Panc1 (cell line): ENCODE results near the gene CDK5R1. TPM values are rescaled to one million over a fixed set of nuclear protein-coding genes. Genes with fewer than 3 reads are reported as not detected.

Source experiments
- ATAC-seq: fragments of 200-7000 bp; cut with Tn5 transposase; 2 replicates; pipeline ENCODE4 v1.9.1; 2020; ENCODE audit warnings: mild to moderate bottlenecking, moderate library complexity
- BruUV-seq: library from RNA; stranded (reverse); fragments of 400-500 nt; replicated peaks from 2 replicates; lab custom pipeline; 2021; lab: Mats Ljungman, UMichigan
- CTCF ChIA-PET: fragments of 300-600 bp; sonication (Branson Sonifier 250); formaldehyde crosslinking; loops from one replicate; lab custom pipeline; 2022; ENCODE audit warnings: antibody characterized with exemption; lab: Charles Lee
- POLR2A ChIA-PET: fragments of 300-600 bp; sonication (Branson Sonifier 250); formaldehyde crosslinking; loops from one replicate; lab custom pipeline; 2022; ENCODE audit warnings: antibody characterized with exemption; lab: Charles Lee
- DNase-seq: peaks from one replicate; pipeline ENCODE4 v3.0.0-alpha.2; 2010; ENCODE audit warnings: low read depth, low spot score
- H3K27ac ChIP-seq: 2 replicates; pipeline ENCODE4 v1.5.1; 2011; ENCODE audit warnings: mild to moderate bottlenecking, low read length, inconsistent platforms
- H3K27me3 ChIP-seq: fragments of 200-500 bp; sonication (Bioruptor generic); 2 replicates; pipeline ENCODE4 v1.6.0; 2014; ENCODE audit warnings: low read length, inconsistent platforms; ENCODE audit not compliant: control insufficient read depth, insufficient read depth
- H3K36me3 ChIP-seq: fragments of 200-500 bp; sonication (Bioruptor generic); 2 replicates; pipeline ENCODE4 v1.5.1; 2014; ENCODE audit warnings: inconsistent platforms, mild to moderate bottlenecking, low read length, moderate library complexity; ENCODE audit not compliant: control insufficient read depth, insufficient read depth
- H3K4me1 ChIP-seq: 2 replicates; pipeline ENCODE4 v1.5.1; 2011; ENCODE audit warnings: inconsistent platforms, mild to moderate bottlenecking, low read length, moderate library complexity; ENCODE audit not compliant: control insufficient read depth, insufficient read depth
- H3K4me3 ChIP-seq, 2 experiments: 2 replicates each; pipeline ENCODE4 v1.5.1; 2011 to 2012; ENCODE audit warnings: low read depth in 2 of 2, low read length in 2 of 2, mild to moderate bottlenecking in 2 of 2, inconsistent platforms in 1 of 2, moderate library complexity in 1 of 2
- H3K9me3 ChIP-seq: fragments of 200-500 bp; sonication (Bioruptor generic); 2 replicates; pipeline ENCODE4 v1.5.1; 2014; ENCODE audit warnings: low read depth, mild to moderate bottlenecking, inconsistent platforms, low read length, moderate library complexity; ENCODE audit not compliant: control insufficient read depth, insufficient read depth
- POLR2AphosphoS5 ChIP-seq: IDR thresholded peaks from 2 replicates; pipeline ENCODE4 v1.6.1; 2012; ENCODE audit warnings: mild to moderate bottlenecking, low read depth, low read length, moderate library complexity
- SIN3A ChIP-seq: IDR thresholded peaks from 2 replicates; pipeline ENCODE4 v1.6.1; 2012; ENCODE audit warnings: low read depth, mild to moderate bottlenecking, low read length, moderate library complexity, borderline replicate concordance; ENCODE audit not compliant: insufficient read depth
- TCF7L2 ChIP-seq: IDR thresholded peaks from 2 replicates; pipeline ENCODE4 v1.6.1; 2011; ENCODE audit warnings: mild to moderate bottlenecking, low read depth, low read length, inconsistent platforms
- in situ Hi-C: cut with HindIII; loops from 2 replicates; pipeline ENCODE4 v1.10.0; 2016; ENCODE audit warnings: low sequenced_read_pairs, low pct_unique_long_range_greater_than_20kb
- intact Hi-C: fragments of 100-400 bp; cut with micrococcal nuclease; formaldehyde crosslinking; loops from one replicate; pipeline ENCODE4 v1.10.0; 2022; ENCODE audit not compliant: unreplicated experiment
- total RNA-seq: library from RNA; stranded (reverse); gene quantifications from one replicate; pipeline ENCODE4 v1.2.1, GENCODE V29; 2021; ENCODE audit not compliant: unreplicated experiment
- TF ChIP-seq, protein P1 (sequence below), 2 experiments: IDR thresholded peaks; 2 replicates each; pipeline ENCODE4 v1.6.1; 2011 to 2012; ENCODE audit warnings: low read depth in 2 of 2, control low read depth in 1 of 2, low read length in 1 of 2, mild to moderate bottlenecking in 1 of 2, moderate library complexity in 1 of 2; ENCODE audit not compliant: insufficient read depth in 1 of 2
- TF ChIP-seq, protein P2 (sequence below): fragments of 450-650 bp; IDR thresholded peaks from 2 replicates; pipeline ENCODE4 v1.5.1; 2017; ENCODE audit warnings: mild to moderate bottlenecking

Gene CDK5R1
- total RNA-seq, 1 experiment from 2014 or later = 7.9 TPM

DNA sequence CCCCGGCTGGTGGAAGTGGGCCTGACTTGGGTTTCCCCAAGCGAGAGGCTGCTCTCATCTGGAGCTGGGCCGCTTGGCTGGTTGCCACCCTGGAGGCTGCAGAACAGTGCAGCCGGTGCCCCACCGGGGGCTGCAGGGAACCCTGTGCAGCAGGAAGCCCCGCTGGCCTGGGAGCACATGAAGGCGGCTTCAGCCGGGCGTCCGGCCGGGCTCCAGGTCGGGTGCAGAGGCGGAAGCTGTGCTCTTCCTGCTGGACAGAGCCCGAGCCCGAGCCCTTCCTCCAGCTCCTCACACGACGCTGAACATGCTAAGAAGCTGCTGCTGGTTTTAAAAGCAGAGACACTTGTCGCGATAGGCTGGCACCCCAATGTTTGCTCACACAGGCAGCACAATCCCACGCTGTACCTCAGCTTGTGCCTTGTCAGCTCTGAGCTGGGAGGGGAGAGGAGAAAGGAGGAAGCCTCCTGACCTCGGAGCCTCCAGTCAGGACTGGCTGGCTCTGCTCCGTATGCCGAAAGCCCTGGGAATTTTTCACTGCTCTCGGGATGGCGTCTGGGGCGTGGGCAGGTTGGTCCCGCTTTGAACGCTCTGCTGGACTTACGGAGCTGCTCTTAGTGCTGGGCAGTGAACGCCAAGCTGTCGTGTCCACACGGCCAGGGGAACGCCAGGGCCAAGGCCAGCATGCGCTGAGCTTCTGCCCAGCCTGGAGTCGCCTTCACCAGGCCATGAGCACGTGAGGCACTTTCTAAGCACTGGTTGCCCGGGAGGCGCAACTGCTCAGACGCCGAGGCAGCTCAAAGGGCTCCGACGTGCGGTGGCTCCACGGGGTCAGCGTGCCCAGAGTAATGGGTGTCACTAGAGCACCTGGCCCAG, 8.8 kb downstream of the CDK5R1 start:
- H3K27me3 ChIP-seq = no peaks in the 10 kb centered on the region
- intact Hi-C loops (loop anchor here (10.0 kb wide), 1 partner anchor 109 kb away; no protein-coding TSS in a partner anchor), in situ Hi-C loops (no loop called here)
- no peaks in the 10 kb centered on the region for H3K36me3 ChIP-seq
- CTCF ChIA-PET = no interaction called here
- POLR2A ChIA-PET = interaction anchor here (0.6 kb wide), 1 partner anchor 20 kb away, joined by 5 read pairs; no protein-coding TSS in a partner anchor
- BruUV-seq = no TSS peak
- no peak overlapping the region for H3K27ac ChIP-seq
- no peaks in the 10 kb centered on the region for H3K4me1 ChIP-seq
- DNase-seq (no peak), ATAC-seq (peak; percentile 27)
- no peak overlapping the region for H3K4me3 ChIP-seq
- H3K9me3 ChIP-seq = no peaks in the 10 kb centered on the region
- TF ChIP-seq, protein P1, sequence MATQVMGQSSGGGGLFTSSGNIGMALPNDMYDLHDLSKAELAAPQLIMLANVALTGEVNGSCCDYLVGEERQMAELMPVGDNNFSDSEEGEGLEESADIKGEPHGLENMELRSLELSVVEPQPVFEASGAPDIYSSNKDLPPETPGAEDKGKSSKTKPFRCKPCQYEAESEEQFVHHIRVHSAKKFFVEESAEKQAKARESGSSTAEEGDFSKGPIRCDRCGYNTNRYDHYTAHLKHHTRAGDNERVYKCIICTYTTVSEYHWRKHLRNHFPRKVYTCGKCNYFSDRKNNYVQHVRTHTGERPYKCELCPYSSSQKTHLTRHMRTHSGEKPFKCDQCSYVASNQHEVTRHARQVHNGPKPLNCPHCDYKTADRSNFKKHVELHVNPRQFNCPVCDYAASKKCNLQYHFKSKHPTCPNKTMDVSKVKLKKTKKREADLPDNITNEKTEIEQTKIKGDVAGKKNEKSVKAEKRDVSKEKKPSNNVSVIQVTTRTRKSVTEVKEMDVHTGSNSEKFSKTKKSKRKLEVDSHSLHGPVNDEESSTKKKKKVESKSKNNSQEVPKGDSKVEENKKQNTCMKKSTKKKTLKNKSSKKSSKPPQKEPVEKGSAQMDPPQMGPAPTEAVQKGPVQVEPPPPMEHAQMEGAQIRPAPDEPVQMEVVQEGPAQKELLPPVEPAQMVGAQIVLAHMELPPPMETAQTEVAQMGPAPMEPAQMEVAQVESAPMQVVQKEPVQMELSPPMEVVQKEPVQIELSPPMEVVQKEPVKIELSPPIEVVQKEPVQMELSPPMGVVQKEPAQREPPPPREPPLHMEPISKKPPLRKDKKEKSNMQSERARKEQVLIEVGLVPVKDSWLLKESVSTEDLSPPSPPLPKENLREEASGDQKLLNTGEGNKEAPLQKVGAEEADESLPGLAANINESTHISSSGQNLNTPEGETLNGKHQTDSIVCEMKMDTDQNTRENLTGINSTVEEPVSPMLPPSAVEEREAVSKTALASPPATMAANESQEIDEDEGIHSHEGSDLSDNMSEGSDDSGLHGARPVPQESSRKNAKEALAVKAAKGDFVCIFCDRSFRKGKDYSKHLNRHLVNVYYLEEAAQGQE (IDR thresholded peaks at IDR 0.05; ENCODE audit: insufficient read depth in 1 of 2, low read depth in 2 of 2, low read length in 1 of 2) = no peak
- TF ChIP-seq TCF7L2 (no peak), SIN3A (no peak), POLR2AphosphoS5 (no peak)
- TF ChIP-seq, protein P2, sequence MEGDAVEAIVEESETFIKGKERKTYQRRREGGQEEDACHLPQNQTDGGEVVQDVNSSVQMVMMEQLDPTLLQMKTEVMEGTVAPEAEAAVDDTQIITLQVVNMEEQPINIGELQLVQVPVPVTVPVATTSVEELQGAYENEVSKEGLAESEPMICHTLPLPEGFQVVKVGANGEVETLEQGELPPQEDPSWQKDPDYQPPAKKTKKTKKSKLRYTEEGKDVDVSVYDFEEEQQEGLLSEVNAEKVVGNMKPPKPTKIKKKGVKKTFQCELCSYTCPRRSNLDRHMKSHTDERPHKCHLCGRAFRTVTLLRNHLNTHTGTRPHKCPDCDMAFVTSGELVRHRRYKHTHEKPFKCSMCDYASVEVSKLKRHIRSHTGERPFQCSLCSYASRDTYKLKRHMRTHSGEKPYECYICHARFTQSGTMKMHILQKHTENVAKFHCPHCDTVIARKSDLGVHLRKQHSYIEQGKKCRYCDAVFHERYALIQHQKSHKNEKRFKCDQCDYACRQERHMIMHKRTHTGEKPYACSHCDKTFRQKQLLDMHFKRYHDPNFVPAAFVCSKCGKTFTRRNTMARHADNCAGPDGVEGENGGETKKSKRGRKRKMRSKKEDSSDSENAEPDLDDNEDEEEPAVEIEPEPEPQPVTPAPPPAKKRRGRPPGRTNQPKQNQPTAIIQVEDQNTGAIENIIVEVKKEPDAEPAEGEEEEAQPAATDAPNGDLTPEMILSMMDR = no peak

DNA sequence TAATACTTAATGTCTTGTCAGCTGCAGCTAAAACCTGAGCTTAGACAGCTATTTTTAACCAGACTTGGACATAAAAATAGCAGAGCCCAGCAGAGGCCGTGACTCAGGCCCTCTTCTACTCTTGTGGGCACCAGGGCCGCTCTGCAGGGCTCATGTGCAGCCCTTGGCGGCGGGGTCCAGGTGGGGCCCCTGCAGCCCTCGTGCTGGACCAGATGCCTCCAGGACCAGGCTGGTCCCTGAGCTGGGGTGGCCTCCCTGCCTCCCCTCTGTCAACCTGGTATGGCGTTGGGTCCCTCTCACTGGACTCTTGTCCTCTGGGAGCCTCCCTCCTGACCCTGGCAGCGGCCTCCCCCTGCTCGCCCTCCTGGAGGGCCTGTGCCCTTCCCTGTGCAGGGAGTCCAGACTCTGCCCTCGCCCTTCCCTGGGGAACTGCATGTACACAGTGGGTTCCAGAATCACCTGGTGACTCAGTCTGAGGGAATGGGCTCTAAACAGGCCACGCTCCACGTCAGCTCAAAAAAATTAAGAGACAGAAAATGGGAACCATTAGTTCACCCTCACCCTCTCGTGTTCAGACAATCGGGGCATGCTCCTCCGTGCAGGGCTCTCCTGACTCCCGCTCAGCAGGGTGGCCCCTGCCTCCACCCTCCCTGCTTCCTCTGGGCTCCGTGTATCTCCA, 9.7 kb downstream of the CDK5R1 start:
- Histone ChIP-seq H3K4me3 (no peak overlapping the region), H3K36me3 (no peaks in the 10 kb centered on the region), H3K27ac (no peak overlapping the region), H3K27me3 (no peaks in the 10 kb centered on the region), H3K9me3 (no peaks in the 10 kb centered on the region), H3K4me1 (no peaks in the 10 kb centered on the region)
- no TSS peak for BruUV-seq
- DNase-seq (no peak), ATAC-seq (no peak)
- TF ChIP-seq SIN3A (no peak), POLR2AphosphoS5 (no peak), TCF7L2 (no peak)
- TF ChIP-seq, protein P2 = no peak
- TF ChIP-seq, protein P1 (IDR thresholded peaks at IDR 0.05; ENCODE audit: insufficient read depth in 1 of 2, low read depth in 2 of 2, low read length in 1 of 2) = no peak
- intact Hi-C loops (loop anchor here (10.0 kb wide), 1 partner anchor 108 kb away; no protein-coding TSS in a partner anchor), in situ Hi-C loops (no loop called here)
- ChIA-PET CTCF (no interaction called here), POLR2A (interaction anchor here (0.6 kb wide), 1 partner anchor 21 kb away, joined by 5 read pairs; no protein-coding TSS in a partner anchor)
